HG02973 (cell line): ENCODE data around the gene ARHGAP4.

Source experiments
- ATAC-seq: cut with Tn5 transposase; IDR thresholded peaks from one replicate; pipeline ENCODE4 v1.9.1; 2021; ENCODE audit warnings: moderate library complexity; ENCODE audit not compliant: unreplicated experiment

ARHGAP4 gene

DNA sequence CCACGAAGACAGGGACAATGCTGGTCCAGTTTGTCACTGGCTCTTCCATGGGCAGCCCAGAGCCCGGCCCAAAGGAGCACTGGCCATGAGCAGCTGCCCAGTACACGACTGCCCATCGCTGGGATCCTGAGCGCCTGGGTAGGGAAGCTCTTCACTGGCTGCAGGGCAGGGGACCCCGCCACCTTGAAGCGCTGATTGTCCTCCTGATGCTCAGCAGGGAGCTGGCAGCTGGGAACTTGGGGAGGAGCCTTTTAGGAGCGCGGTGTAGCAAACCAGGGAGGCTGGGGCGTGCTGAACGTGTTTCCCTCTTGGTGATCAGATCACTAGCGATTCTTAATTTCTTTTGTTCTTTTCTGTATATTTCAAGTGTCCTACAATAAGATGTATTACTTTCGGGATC is 41.9 kb downstream of the ARHGAP4 start:
- no peak for ATAC-seq

- ATAC-seq = no peak
These were observed 42.8 kb downstream of the ARHGAP4 start for GRCh38 chrX:153883163-153883843.

DNA sequence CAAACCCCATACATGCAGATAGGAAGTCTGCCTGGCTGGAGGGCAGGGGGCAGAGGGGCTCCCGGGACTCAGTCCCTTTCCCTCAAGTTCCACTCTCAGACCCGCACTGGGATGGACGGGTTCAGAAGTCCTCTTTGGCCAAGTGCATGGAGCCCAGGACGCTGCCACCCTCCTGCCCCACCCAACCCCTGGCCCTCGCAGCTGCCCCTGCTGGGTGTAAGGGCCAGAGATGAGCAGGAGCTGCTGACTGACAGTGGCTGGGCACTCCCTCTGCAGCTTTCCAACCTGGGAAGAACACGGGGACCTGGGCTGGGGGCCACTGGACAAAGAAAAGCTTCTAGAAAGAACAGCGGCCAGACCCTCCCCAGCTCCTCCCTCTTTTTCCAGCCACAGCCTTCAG is 43.5 kb downstream of the ARHGAP4 start:
- ATAC-seq = no peak

DNA sequence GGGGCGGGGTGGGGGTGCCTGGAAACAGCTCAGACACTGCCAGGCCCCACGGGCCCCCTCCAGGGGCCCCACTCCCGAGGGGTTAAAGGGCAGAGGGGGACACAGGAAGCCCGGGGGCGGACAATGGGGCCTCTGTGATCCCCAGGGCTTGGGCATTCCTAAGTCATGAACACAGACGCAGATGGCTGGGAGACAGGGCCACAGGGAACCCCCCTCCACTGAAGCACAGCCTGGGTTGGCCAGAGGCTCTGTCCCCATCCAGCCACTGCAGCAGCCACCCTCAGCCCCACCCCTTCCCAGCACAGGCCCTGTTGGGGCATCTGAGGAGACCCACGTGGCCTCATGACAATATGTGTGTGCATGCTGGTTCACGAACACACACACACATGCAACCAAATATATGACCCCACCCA is 44.0 kb downstream of the ARHGAP4 start:
- ATAC-seq = no peak

DNA sequence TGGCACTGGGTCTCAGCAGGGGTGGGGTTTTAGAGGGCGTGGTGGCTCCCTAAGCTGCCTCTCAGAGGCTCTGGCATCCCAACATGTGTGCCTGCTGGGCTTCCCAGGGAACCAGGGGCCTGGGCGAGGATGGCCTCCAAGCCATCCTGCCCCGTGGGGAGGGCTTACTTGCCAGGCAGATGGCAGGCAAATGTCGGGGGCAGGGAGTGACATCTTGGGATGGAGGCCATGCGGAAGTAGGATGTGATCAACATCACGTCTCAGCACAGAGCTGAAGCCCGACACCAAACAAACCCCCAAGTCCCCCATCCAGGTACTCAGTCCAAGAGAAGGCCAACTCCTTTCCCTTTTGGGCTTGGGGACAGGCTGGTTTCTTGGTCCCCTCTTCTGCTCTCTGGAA is 44.8 kb downstream of the ARHGAP4 start:
- ATAC-seq = no peak

GRCh38 chrX:153880440-153880815 is 45.6 kb downstream of the ARHGAP4 start:
- no peak for ATAC-seq

DNA sequence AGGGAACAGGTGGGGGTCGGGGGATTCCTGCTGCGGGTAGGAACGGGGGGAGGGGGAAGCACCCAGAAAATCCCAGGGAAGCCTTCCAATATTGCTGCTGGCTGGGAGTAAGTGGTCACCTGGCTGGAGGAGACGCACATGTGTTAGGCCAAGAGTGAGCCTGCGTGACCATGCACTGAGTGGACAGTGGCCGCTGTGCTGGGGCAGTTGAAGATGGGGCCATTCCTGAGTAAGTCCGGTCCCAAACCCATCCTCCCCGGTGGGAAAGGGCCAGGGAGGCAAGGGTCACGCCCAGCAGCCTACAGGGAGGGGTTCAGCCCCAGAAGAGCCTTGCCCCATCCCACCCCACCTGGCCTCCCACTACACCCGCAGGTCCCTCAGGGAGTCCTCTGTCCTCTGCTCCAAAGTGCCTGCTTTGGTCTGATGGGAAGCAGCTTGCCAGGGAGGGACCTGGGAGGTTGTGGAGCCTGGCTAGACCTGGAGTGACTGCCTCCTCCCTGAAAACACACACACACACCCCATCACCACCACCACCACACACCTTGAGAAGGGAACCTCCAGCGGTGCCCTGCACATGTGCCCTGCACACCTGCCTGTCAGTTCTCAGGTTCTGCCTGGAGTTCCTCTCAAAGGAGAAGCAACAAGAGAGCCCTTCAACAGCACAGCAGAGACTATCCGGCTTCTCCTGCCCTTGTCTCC is 46.2 kb downstream of the ARHGAP4 start:
- no peak for ATAC-seq

- no peak for ATAC-seq
These were observed 47.0 kb downstream of the ARHGAP4 start for GRCh38 chrX:153878969-153879653.

DNA sequence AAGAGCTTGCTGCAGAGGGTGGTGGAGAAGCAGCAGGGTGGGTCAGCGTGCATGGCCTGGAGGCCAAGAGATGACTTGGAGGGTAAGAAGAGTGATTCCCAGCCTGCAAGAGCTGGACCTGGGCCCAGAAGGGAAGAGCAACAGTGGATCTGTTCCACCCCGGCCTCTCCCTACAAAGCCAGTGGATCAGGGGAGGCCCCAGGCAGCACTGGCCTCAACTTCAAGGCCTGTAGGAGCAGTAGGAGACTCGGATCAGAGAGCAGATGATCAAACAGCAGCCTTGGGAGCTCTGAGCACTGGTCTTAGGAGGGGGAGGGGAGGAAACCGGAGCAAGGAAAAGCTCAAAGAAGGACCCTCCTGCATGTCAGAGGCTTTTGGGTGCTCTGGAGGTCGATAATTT is 47.7 kb downstream of the ARHGAP4 start:
- no peak for ATAC-seq

DNA sequence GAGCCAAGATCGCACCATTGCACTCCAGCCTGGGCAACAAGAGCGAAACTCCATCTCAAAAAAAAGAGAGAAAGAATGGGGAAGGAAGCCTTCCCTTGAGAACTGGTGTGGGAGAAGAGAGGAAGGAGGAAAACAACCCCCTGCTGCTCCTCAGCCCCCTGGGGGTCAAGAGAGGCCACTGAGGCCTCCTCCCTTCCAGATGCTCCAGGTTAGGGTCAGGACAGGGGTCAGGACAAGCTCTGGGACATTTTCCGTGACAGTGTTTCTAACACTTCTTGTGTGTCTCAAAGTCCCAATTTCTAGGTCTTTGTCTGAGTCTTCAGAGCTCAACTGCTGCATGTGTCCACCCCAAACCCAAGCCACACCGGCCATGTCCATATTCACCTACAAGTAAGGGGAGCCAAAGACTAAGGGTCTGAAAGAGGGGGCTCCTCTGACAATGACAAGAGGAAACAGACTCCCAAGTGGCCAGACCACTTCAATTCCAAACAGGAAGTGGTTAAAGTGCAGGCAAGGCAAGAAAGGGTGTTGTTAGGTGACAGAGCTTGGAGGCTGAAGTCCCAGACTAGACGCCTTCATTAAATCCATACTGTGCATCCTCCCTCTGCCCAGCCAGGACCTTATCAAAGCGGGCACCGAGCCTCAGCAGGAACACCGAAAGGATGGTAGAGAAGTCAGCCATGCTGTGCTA is 48.3 kb downstream of the ARHGAP4 start:
- ATAC-seq = no peak

- no peak for ATAC-seq
These were observed 50.0 kb downstream of the ARHGAP4 start for GRCh38 chrX:153876112-153876491.

GRCh38 chrX:153875391-153876111 is 50.5 kb downstream of the ARHGAP4 start:
- ATAC-seq = no peak

GRCh38 chrX:153874366-153875125 is 51.5 kb downstream of the ARHGAP4 start:
- no peak for ATAC-seq

DNA sequence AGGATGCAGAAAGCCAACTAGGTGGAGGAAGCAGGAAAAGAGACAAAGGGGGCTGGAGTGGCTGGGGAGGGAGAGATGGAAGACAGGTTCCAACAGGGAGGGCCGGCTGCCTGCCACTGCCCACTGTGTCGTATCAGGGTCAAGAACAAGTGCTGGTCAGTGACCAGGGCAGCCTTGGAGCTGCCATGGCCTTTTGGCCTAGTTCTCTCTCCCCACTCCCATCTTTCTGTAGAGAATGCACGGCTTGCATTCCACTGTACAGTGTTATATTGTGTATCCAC is 52.0 kb downstream of the ARHGAP4 start:
- no peak for ATAC-seq

GRCh38 chrX:153873282-153874084 is 52.6 kb downstream of the ARHGAP4 start:
- no peak for ATAC-seq

GRCh38 chrX:153871946-153872878 is 53.9 kb downstream of the ARHGAP4 start:
- ATAC-seq = no peak

DNA sequence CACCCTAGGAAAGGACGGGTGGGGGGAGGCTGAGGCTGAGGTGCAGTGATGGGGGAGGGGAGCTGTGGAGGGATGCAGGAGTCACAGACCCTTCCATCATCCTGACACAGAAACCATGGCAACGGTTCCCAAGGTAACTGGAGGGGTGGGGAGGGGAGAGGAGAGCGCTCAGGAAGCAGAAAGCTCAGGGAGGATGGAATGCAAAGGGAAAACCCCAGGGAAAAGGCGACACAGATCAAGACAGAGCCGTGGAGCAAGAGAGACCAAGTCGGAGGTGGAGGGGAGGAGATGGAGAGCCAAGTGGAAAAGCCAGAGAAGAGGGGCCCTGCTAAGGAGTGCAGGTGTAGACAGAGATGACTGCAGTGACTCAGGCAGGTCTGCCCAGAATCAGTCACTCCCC is 54.6 kb downstream of the ARHGAP4 start:
- no peak for ATAC-seq

DNA sequence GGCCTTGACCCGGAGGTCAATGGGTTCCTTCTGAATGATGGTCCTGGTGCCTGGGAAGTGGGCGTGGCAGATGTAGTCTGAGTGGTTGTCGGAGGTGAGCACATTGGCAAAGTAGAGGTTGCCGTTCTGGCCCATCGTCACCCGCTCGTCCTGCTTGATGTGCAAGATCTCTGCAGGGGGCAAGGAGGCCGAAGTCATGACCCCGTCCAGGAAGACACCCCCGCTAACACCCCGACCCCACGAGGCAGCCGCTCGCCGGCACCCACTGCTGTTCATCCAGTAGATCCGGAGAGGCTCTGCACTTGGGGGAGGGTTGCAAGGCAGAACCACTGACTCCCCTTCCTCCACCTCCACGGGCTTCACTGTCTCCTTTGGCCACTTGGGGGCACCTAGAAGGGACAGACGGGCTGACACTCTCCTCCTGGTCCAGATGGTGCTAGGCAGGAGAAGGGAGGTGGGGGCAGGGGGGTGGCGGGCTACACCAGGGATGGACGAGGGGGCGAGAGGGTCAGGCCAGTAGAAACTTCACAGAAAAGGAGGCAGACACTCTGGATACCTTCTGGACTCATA is 55.2 kb downstream of the ARHGAP4 start:
- no peak for ATAC-seq
